Esophagus muscularis mucosa (tissue), 4 donors: ENCODE results near the gene KCTD11. TPM values are rescaled to one million over a fixed set of nuclear protein-coding genes. Genes with fewer than 3 reads are reported as not detected.

ENCODE experiments used
- DNase-seq: peaks from one replicate; pipeline ENCODE4 v3.0.0-alpha.2; 2017; ENCODE audit errors: extremely low spot score
- H3K27ac ChIP-seq, 4 donors: fragments of 200-600 bp; sonication (generic); replicated peaks in 1 of 4; 1 replicate in 3 of 4; 2 replicates in 1 of 4; pipeline ENCODE4 v1.5.1; 2016 to 2019; ENCODE audit warnings: mild to moderate bottlenecking in 1 of 4
- H3K27me3 ChIP-seq, 4 donors: fragments of 200-600 bp; sonication (generic); one replicate each; pipeline versions ENCODE4 v1.5.1 to v1.6.0; 2016 to 2019
- H3K36me3 ChIP-seq, 4 donors: fragments of 200-600 bp; sonication (generic); one replicate each; pipeline ENCODE4 v1.5.1; 2016 to 2019
- H3K4me1 ChIP-seq, 4 donors: fragments of 200-600 bp; sonication (generic); one replicate each; pipeline ENCODE4 v1.5.1; 2016 to 2019
- H3K4me3 ChIP-seq, 4 donors: fragments of 200-600 bp; sonication (generic); 1 replicate in 2 of 4; 2 replicates in 2 of 4; pipeline ENCODE4 v1.5.1; 2016 to 2019; ENCODE audit warnings: mild to moderate bottlenecking in 4 of 4, moderate library complexity in 1 of 4
- H3K9me3 ChIP-seq, 4 donors: fragments of 200-600 bp; sonication (generic); 1 replicate in 3 of 4; 2 replicates in 1 of 4; pipeline ENCODE4 v1.5.1; 2016 to 2019
- CTCF ChIP-seq, 3 experiments: fragments of 200-600 bp in 2 of 3; fragments of 450-650 bp in 1 of 3; sonication (generic) in 2 of 3; IDR thresholded peaks; one replicate each; pipeline ENCODE4 v1.5.1; 2017 to 2019; ENCODE audit warnings: antibody characterized with exemption in 3 of 3, mild to moderate bottlenecking in 2 of 3, moderate library complexity in 1 of 3
- EP300 ChIP-seq: sonication (generic); formaldehyde crosslinking; IDR thresholded peaks from one replicate; pipeline ENCODE4 v1.6.1; 2017; ENCODE audit warnings: antibody characterized with exemption
- POLR2A ChIP-seq: fragments of 450-650 bp; IDR thresholded peaks from one replicate; pipeline ENCODE4 v1.6.1; 2017; ENCODE audit warnings: antibody characterized with exemption, moderate library complexity, mild to moderate bottlenecking, low read depth
- POLR2AphosphoS5 ChIP-seq, 2 donors: sonication (generic); formaldehyde crosslinking; IDR thresholded peaks; one replicate each; pipeline ENCODE4 v1.6.1; 2017; ENCODE audit warnings: antibody characterized with exemption in 2 of 2
- WGBS: methylation state at CpG from one replicate; pipeline ENCODE4 v1.1.5; 2018; 5-methylcytosine and 5-hydroxymethylcytosine counted together
- intact Hi-C: fragments of 100-400 bp; cut with DNase I; formaldehyde crosslinking; loops from one replicate; pipeline ENCODE4 v1.15.1; 2023
- total RNA-seq, 4 donors: library from RNA; depleted of rRNA; stranded (reverse); fragments of >200 nt; gene quantifications; one replicate each; pipeline versions ENCODE4 v1.1.0 to v1.2.1, GENCODE V29; 2016

KCTD11 gene
- total RNA-seq, 4 donors from 2014 or later, result 9.1 to 18.2 (median 13.3) TPM

GRCh38 chr17:7379134-7379533 is 27.2 kb downstream of the KCTD11 start:
- Histone ChIP-seq H3K27ac (no peak overlapping the region), H3K4me1 (peaks cover 18 to 42% (median 37%) of the 10 kb centered on the region in 4 donors), H3K27me3 (no peaks in the 10 kb centered on the region), H3K36me3 (no peaks in the 10 kb centered on the region), H3K9me3 (no peaks in the 10 kb centered on the region), H3K4me3 (no peak overlapping the region)
- no peak for TF ChIP-seq EP300
- no peak for TF ChIP-seq POLR2AphosphoS5 (IDR thresholded peaks at IDR 0.05)
- TF ChIP-seq CTCF (IDR thresholded peaks at IDR 0.05), result no peak
- no peak for TF ChIP-seq POLR2A
- 98% methylated on average over 3 of the region's 3 CpGs for WGBS
- DNase-seq, result no peak
- intact Hi-C loops, result no loop called here

GRCh38 chr17:7380321-7380720 is 28.4 kb downstream of the KCTD11 start:
- 45% methylated on average over 2 of the region's 7 CpGs for WGBS
- H3K27ac ChIP-seq, result peak overlapping the region; percentile 75 to 77 (median 76)
- peaks cover 18 to 47% (median 40%) of the 10 kb centered on the region in 4 donors for H3K4me1 ChIP-seq
- no peaks in the 10 kb centered on the region for H3K36me3 ChIP-seq
- H3K4me3 ChIP-seq, result peak overlapping the region; percentile 54 to 66 (median 60)
- H3K9me3 ChIP-seq, result no peaks in the 10 kb centered on the region
- intact Hi-C loops, result no loop called here
- no peak for DNase-seq
- no peaks in the 10 kb centered on the region for H3K27me3 ChIP-seq
- no peak for TF ChIP-seq POLR2A
- no peak for TF ChIP-seq EP300
- TF ChIP-seq POLR2AphosphoS5 (IDR thresholded peaks at IDR 0.05), result peak in 1 of 2 donors; percentile 54
- no peak for TF ChIP-seq CTCF (IDR thresholded peaks at IDR 0.05)

- no peak for DNase-seq
- intact Hi-C loops, result no loop called here
- peak within 1 kb of the TSS; percentile 54 to 66 (median 60) for H3K4me3 ChIP-seq
- H3K36me3 ChIP-seq, result peaks cover 0 to 2% (median 0%) of the 10 kb centered on the region in 4 donors
- H3K27ac ChIP-seq, result peak within 1 kb of the TSS; percentile 75 to 77 (median 76)
- TF ChIP-seq POLR2AphosphoS5 (IDR thresholded peaks at IDR 0.05) (peak; percentile 57 to 69), EP300 (no peak), POLR2A (peak; percentile 17), CTCF (IDR thresholded peaks at IDR 0.05) (no peak)
- peaks cover 18 to 47% (median 40%) of the 10 kb centered on the region in 4 donors for H3K4me1 ChIP-seq
- 9% methylated on average over 36 of the region's 52 CpGs for WGBS
- H3K27me3 ChIP-seq, result no peaks in the 10 kb centered on the region
- H3K9me3 ChIP-seq, result no peaks in the 10 kb centered on the region
These were observed 29.1 kb downstream of the KCTD11 start, which contains the start of gene TNK1 for GRCh38 chr17:7380855-7381683. Gene TNK1 (plus strand): TSS chr17:7381089. CDS start chr17:7382927, 1,838 bp downstream.

- peak; percentile 64 for DNase-seq
- TF ChIP-seq POLR2AphosphoS5 (IDR thresholded peaks at IDR 0.05) (no peak), EP300 (no peak), POLR2A (no peak), CTCF (IDR thresholded peaks at IDR 0.05) (no peak)
- H3K27me3 ChIP-seq, result no peaks in the 10 kb centered on the region
- H3K4me3 ChIP-seq, result no peak overlapping the region
- no peaks in the 10 kb centered on the region for H3K9me3 ChIP-seq
- H3K27ac ChIP-seq, result no peak overlapping the region
- H3K36me3 ChIP-seq, result peaks cover 0 to 19% (median 11%) of the 10 kb centered on the region in 4 donors
- H3K4me1 ChIP-seq, result peaks cover 18 to 47% (median 40%) of the 10 kb centered on the region in 4 donors
- intact Hi-C loops, result no loop called here
- 94% methylated on average over 10 of the region's 10 CpGs for WGBS
These were observed 30.9 kb downstream of the KCTD11 start for GRCh38 chr17:7382901-7383300.
